Measurements from ENCODE around the gene SERPINE1.
A peak's percentile ranks its signal among the peaks of the same experiment; 100 is the strongest.

The SERPINE1 gene

GRCh38 chr7:101156866-101157589 lies 30.1 kb downstream of the SERPINE1 start:
- no peak for DNase-seq

- DNase-seq = no peak
Observed at GRCh38 chr7:101159696-101160674, 33.1 kb downstream of the SERPINE1 start.

- no peak for DNase-seq
Observed at GRCh38 chr7:101160910-101161309, 34.0 kb downstream of the SERPINE1 start.

DNA sequence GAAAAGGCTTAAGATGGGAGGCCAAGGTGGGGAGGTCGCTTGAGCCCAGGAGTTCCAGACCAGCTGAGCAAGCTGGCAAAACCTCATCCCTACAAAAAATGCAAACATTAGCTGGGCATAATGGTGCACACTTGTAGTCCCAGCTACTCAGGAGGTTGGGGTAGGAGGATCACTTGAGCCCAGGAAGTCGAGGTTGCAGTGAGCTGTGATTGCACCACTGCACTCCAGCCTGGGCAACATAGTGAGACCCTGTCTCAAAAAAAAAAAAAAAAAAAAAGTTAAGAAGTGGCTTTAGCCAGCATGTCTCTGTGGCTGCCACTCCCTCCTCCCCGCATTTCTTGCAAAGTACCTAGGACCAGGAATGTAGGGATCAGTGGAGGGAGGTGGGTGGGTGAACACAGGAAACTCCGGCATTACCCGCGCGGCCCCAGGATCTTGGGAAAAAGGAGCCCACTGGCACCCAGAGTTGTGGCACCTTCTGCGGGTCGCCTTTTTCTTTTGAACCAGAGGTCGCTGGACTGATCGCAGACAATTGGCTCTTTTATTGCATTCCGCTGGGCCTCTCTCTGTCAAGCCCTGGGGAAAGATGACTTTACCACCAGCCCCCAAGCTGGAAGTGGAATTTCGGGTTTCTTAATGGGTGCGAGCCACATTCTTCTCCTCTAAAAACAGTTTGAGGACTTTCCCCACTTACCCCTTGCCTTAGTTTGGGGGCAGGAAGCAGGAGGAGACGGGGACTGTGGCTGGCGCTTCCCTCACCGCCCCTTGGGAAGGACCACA lies 35.0 kb downstream of the SERPINE1 start:
- DNase-seq = no peak

GRCh38 chr7:101162551-101163278 lies 35.8 kb downstream of the SERPINE1 start:
- peak in 1 of 5 experiments; percentile 29 for DNase-seq

DNA sequence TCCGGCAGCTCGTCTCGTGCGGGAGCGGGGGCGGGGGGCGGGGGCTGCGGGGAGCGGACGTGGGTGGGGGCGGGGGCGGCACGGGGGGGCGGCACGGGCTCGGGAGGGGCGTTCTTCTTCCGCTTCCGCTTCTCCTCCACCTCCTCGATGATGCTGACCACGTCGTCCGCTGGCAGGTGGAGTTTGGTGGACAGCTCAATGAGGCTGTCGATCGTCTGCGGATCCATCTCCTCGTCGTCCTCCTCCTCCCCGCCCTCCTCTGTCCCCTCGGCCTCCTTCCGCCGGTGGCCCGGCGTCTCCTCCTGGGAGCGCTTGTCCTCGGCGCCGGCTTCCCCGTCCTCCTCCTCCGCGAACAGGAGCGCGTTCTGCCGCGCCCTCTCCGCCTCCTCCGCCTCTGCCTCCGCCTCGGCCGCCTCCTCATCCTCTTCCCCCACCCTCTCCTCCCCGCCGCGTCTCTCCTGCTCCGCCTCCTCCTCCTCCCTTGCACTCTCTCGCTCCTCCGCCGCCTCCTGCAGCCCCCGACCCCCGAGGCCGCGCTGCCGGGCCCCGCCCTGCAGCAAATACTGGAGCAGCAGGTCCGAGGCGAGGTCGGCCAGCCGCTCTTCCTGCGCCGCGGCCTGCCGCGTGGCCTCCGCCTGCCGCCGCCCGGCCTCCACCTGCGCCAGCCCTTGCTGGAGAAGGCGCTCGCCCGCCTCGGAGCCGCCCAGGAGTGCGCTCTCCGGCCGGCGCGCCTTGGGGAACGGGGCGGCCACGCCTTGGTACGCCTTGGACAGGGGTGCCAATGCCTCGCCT lies 36.6 kb downstream of the SERPINE1 start:
- DNase-seq = peak in 1 of 5 experiments; percentile 48

- DNase-seq = no peak
Observed at GRCh38 chr7:101164071-101164840, 37.4 kb downstream of the SERPINE1 start.

- DNase-seq = peak; percentile 83 to 95 (median 86)
Observed at GRCh38 chr7:101165075-101165957, 38.4 kb downstream of the SERPINE1 start, which contains the start of gene VGF. VGF (minus strand) TSS chr7:101165569; CDS start chr7:101164843, 726 bp downstream.

DNA sequence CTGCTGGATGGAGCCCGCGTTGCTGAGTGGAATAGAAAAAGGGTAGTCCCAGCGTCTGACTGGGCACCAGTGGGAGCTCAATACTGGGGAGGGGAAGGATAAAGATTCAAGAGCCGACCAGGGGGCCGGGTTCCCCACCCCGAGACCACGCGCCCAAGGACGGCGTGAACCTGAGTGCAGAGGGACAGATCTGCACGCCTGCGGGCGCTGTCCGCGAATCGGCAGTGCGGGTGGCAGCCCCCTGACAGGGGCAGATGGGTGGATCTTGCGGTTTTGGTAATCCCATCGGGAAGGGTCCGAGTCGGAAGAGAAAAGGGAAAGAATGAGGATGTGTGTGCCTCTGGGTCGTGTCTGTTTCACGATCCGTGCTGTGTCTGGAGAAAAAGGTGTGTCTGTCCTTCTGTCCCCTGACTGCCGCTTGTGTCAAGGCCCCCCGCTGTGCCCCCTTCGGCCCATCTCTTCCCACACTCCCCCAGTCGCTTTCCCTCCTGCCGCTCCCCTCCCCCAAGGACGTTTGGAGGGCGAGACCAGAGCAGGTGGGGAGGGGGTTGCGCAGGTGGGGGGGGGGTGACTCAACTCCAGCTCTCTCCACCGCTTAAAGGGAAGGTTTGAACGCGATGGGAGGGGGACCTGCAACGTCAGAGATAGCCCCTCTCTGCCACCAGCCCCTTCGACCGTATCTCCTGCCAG lies 39.2 kb downstream of the SERPINE1 start:
- DNase-seq = no peak

DNA sequence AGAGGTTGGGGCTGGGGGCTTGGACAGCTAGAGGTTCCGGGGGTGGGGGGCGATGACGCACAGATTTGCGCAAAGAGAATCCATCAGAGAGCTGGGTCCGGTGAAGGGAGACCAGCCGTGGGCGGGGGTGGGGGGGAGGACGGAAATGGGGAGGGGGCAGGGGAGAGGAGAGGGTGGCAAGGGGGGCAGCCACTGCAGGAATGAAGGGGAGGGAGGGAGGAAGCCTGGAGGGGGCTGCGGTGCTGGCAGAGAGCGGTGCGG lies 39.7 kb downstream of the SERPINE1 start:
- no peak for DNase-seq

DNA sequence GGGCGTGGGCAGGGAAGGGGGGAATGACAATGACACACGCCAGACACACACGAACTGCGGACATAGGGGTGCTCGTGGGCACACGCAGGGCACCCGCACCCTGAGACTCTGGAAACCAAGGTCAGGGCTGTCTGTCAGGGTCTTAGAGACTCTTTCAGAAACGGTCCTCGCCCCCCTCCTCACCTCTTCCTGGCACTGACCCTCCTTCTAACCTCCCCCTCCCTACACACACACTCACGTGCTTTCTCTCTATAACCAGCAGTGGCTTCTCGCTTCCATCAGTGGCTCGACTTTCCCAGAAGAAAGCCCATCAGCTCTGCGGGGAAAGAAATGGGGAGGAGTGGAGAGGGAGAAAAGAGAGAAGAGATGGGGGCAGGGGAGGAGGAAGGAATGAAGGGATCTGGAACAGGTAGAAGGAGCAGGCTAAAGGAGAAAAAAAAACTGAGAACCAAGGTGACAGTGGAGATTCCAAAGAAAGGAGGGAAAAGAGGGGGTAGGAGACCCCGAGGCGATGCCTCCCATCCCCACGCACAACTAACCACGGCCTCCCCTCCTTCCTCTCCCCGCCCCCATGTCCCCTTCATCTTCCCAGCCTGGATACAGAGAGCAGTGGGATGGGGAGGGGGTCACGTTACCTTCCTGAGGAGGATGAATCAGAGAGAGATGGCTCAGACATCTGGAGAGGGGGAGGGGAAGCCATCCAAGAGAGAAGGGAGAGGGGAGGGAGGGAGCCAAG lies 40.2 kb downstream of the SERPINE1 start:
- DNase-seq = no peak

GRCh38 chr7:101167645-101168411 lies 40.9 kb downstream of the SERPINE1 start:
- DNase-seq = no peak

DNA sequence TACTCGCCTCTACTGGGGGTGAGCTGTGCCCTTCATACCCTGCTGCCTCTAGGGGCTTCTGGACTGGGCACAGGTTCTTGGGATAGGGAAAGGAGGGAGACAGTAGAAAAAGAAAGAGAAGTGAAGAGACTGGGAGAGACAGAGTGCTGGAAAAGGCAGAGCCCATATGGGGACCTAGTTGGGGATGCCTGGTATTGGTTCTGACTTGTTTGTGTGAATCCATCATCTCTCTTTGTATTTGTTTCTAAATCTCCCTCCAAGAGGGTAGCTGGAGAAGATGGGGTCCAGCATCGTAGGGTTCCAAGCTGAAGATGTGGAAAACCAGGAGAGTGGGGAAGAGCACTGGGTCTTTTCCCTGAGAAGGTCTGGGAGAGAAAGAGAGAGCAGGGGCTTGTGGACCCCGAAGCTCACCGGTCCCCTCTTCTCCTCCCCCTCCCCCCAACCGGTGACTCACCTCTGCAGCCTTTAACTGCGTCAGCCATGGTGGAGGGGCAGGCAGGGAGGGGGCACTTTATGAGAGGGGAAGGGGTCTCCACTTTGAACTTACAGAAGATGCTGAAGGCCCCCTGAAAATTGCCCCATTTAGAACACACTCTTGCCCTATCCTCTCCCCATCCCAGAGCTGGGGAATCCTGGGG lies 41.6 kb downstream of the SERPINE1 start:
- DNase-seq = no peak

GRCh38 chr7:101169110-101169837 lies 42.4 kb downstream of the SERPINE1 start:
- DNase-seq = no peak

GRCh38 chr7:101169838-101170551 lies 43.1 kb downstream of the SERPINE1 start:
- DNase-seq = peak; percentile 61 to 74 (median 69)
